Stimulated activated CD4-positive, alpha-beta T cell treated with anti-CD3 and anti-CD28 coated beads, TNF-alpha, amount 100 ng/mL, for 1 hour (primary cell): ENCODE measurements around the gene VBP1.
A peak's percentile ranks its signal among the peaks of the same experiment; 100 is the strongest.
"Not testable (repeated sequence)": the region's sequence is repeated elsewhere in the genome, so short reads cannot be mapped to it uniquely, and the experiment has no call there.

Experiments used
- DNase-seq, 3 donors: peaks; one replicate each; pipeline ENCODE4 v3.0.0-alpha.2; 2020; ENCODE audit warnings: low read depth in 3 of 3, low spot score in 1 of 3

VBP1 gene

DNA sequence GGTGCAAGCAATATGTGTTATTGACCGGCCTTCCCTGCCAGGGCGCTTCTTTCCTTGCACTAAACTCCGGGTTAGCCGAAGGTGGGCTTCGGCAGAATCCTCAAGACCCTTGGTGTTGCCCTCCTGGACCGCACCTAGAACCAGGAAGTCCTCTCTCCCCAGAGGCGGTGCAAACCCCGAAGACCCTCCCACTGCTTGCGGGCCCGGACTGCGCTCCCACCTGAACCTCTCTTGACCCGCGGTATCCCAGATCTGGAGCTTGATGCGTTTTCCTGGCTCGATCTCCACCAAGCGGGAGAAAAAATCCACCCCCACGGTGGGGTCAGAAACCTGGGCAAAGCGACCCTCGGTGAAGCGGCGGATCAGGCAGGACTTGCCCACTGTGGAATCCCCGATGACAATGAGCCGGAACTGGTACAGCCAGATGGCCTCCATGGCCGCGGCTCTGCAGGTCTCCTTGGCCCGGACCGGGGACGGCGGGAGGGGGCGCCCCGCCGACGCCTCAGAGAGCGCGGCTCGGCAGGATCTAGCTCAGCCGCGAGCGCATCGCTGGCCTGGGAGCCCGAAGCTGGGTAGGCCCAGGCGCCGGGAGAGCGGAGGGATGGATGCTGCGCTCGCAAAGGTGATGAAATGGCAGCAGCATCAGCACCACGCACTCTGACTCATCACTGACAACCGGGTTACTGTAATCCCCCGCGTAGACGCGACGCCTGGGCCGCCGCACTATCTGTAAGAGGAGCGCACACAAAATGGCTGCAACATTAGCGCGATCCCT, 47.8 kb downstream of the VBP1 start, which contains the start of gene RAB39B:
Gene RAB39B (minus strand): TSS at position 638 of the 775 bp plus-strand sequence. CDS start 203 bp downstream, at position 435.
- peak; percentile 20 to 45 (median 41) for DNase-seq

DNA sequence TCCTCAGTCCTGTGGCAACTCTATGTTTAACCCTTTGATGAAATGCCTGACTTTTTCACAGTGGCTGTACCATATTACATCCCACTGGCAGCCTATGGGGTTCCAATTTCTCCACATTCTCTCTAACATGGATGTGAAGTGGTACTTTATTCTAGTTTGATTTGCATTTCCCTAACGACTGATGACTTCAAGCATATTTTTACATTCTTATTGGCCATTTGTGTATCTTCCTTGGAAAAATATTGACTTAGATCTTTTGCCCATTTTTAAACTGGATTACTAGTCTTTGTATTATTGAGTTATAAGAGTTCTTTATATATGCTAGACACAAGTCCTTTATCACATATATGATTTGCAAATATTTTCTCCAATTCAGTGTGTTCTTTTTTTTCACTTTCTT, 50.2 kb downstream of the VBP1 start:
- no peak for DNase-seq

DNA sequence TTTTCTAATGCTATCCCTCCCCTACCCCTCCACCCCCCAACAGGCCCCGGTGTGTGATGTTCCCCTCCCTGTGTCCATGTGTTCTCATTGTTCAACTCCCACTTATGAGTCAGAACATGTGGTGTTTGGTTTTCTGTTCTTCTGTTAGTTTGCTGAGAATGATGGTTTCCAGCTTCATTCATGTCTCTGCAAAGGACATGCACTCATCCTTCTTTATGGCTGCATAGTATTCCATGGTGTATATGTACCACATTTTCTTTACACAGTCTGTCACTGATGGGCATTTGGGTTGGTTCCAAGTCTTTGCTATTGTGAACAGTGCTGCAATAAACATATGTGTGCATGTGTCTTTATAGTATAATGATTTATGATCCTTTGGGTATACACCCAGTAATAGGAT, 51.7 kb downstream of the VBP1 start:
- DNase-seq = not testable (repeated sequence)

DNA sequence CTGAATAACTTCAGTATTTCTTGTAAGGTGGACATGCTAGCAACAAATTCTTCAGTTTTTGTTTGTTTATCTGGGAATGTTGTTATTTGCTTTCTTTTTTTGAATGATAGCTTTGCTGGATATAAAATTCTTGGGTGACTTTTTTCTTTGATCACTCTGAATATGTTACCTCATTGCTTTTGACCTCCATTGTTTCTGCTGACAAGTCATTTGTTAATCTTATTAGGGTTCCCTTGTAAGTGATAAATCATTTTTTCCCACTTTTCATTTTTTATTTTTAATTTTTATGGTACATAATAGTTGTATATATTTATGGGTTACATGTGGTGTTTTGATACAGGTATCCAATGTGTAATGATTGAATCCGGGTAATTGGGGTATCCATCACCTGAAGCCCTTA, 54.7 kb downstream of the VBP1 start:
- no peak for DNase-seq

DNA sequence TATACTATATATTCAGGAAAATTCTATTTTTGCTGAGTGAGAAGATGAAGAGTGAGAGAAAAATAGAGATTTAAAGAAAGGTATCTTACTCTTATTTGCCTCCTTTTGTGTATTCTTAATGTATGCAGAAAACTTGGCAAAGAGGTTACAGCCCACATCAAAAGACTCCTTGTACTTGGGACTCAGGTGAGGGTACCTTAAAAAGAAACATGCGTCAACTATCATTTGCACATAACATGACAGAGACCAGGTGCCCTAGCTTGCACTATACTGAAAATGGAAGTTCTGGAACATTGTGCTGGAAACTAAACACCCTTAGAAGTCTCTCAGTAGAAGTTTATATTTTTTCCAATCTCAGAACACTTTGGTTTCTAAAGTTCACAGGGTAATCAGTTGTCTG, 63.6 kb downstream of the VBP1 start:
- no peak for DNase-seq
